SIG-M5 treated with dmso at 0.1 percent for 504 hours (cell line): ENCODE measurements around the gene LIPA.
"Not testable (repeated sequence)": the region's sequence is repeated elsewhere in the genome, so short reads cannot be mapped to it uniquely, and the experiment has no call there.

ENCODE experiments used
- DNase-seq: peaks from one replicate; lab custom pipeline; 2025; ENCODE audit not compliant: unreplicated experiment; lab: John Stamatoyannopoulos, UW

The LIPA gene

GRCh38 chr10:89271532-89271931 is 20.0 kb upstream of the LIPA start:
- DNase-seq = no peak

- no peak for DNase-seq
Observed at GRCh38 chr10:89270153-89270483, 18.5 kb upstream of the LIPA start.

GRCh38 chr10:89269433-89270152 is 18.0 kb upstream of the LIPA start:
- no peak for DNase-seq

GRCh38 chr10:89266721-89267453 is 15.3 kb upstream of the LIPA start:
- DNase-seq = no peak

GRCh38 chr10:89263531-89263930 is 12.0 kb upstream of the LIPA start:
- DNase-seq = no peak

- no peak for DNase-seq
Observed at GRCh38 chr10:89263091-89263490, 11.5 kb upstream of the LIPA start.

- no peak for DNase-seq
Observed at GRCh38 chr10:89262086-89263051, 10.8 kb upstream of the LIPA start.

GRCh38 chr10:89258881-89259280 is 7.3 kb upstream of the LIPA start:
- peak; percentile 17 for DNase-seq

- no peak for DNase-seq
Observed at GRCh38 chr10:89257581-89257980, 6.0 kb upstream of the LIPA start.

GRCh38 chr10:89256962-89257361 is 5.4 kb upstream of the LIPA start:
- DNase-seq = no peak

GRCh38 chr10:89256340-89256739 is 4.8 kb upstream of the LIPA start:
- peak; percentile 78 for DNase-seq

GRCh38 chr10:89255793-89256192 is 4.2 kb upstream of the LIPA start:
- peak; percentile 51 for DNase-seq

- not testable (repeated sequence) for DNase-seq
Observed at GRCh38 chr10:89255091-89255579, 3.6 kb upstream of the LIPA start.

GRCh38 chr10:89252225-89252585 is 630 bp upstream of the LIPA start:
- no peak for DNase-seq

- DNase-seq = no peak
Observed at GRCh38 chr10:89250865-89251408, 638 bp downstream of the LIPA start.

GRCh38 chr10:89248990-89249389 is 2.6 kb downstream of the LIPA start:
- DNase-seq = no peak

- DNase-seq = not testable (repeated sequence)
Observed at GRCh38 chr10:89247623-89248022, 4.0 kb downstream of the LIPA start.

- no peak for DNase-seq
Observed at GRCh38 chr10:89245802-89246201, 5.8 kb downstream of the LIPA start.

GRCh38 chr10:89242840-89243568 is 8.6 kb downstream of the LIPA start:
- DNase-seq = peak; percentile 55

- no peak for DNase-seq
Observed at GRCh38 chr10:89242345-89242684, 9.3 kb downstream of the LIPA start.
